ENCODE results near the gene PODNL1.

The PODNL1 gene

GRCh38 chr19:13892870-13893269, 45.3 kb downstream of the PODNL1 start:
- DNase-seq (ENCODE audit: low read depth in 2 of 2) = no peak

- DNase-seq (ENCODE audit: low read depth in 2 of 2) = no peak
Observed at GRCh38 chr19:13890136-13890535, 48.1 kb downstream of the PODNL1 start.

- no peak for DNase-seq (ENCODE audit: low read depth in 2 of 2)
Observed at GRCh38 chr19:13888281-13888680, 49.9 kb downstream of the PODNL1 start.

GRCh38 chr19:13887517-13887916, 50.7 kb downstream of the PODNL1 start:
- no peak for DNase-seq (ENCODE audit: low read depth in 2 of 2)

- DNase-seq (ENCODE audit: low read depth in 2 of 2) = no peak
Observed at GRCh38 chr19:13887018-13887436, 51.2 kb downstream of the PODNL1 start.

- DNase-seq (ENCODE audit: low read depth in 2 of 2) = no peak
Observed at GRCh38 chr19:13885826-13886365, 52.3 kb downstream of the PODNL1 start.

- DNase-seq (ENCODE audit: low read depth in 2 of 2) = no peak
Observed at GRCh38 chr19:13884726-13885591, 53.3 kb downstream of the PODNL1 start.

GRCh38 chr19:13883516-13884064, 54.6 kb downstream of the PODNL1 start:
- no peak for DNase-seq (ENCODE audit: low read depth in 2 of 2)

- DNase-seq (ENCODE audit: low read depth in 2 of 2) = no peak
Observed at GRCh38 chr19:13882836-13883235, 55.4 kb downstream of the PODNL1 start.

GRCh38 chr19:13882419-13882795, 55.8 kb downstream of the PODNL1 start:
- no peak for DNase-seq (ENCODE audit: low read depth in 2 of 2)

GRCh38 chr19:13881692-13882418, 56.4 kb downstream of the PODNL1 start:
- DNase-seq (ENCODE audit: low read depth in 2 of 2) = no peak

GRCh38 chr19:13881251-13881691, 56.9 kb downstream of the PODNL1 start:
- no peak for DNase-seq (ENCODE audit: low read depth in 2 of 2)

Data from fibroblast of skin of left quadriceps (primary cell).